K562 (cell line): ENCODE measurements around the gene SESN2. TPM values are rescaled to one million over a fixed set of nuclear protein-coding genes. Genes with fewer than 3 reads are reported as not detected.
A peak's percentile ranks its signal among the peaks of the same experiment; 100 is the strongest.

Source experiments
- BDP1 ChIP-seq: IDR thresholded peaks from 3 replicates; pipeline ENCODE4 v1.6.1; 2011; ENCODE audit not compliant: insufficient read length, insufficient read depth
- BMI1 ChIP-seq: fragments of 150-350 bp; IDR thresholded peaks from 2 replicates; pipeline ENCODE4 v1.6.1; 2014; ENCODE audit warnings: low read length
- CTCF ChIP-seq, 3 experiments: IDR thresholded peaks in 2 of 3; conservative IDR thresholded peaks in 1 of 3; 2 replicates each; pipeline ENCODE4 v1.5.1; 2011 to 2012; ENCODE audit warnings: low read length in 3 of 3, mild to moderate bottlenecking in 3 of 3, control low read depth in 2 of 3, improper control_type of control experiment in 1 of 3, inconsistent platforms in 1 of 3, low read depth in 1 of 3, mixed read lengths in 1 of 3, moderate library complexity in 1 of 3; ENCODE audit not compliant: insufficient read depth in 2 of 3
- HNRNPL ChIP-seq: fragments of 200-400 bp; formaldehyde crosslinking; IDR thresholded peaks from 2 replicates; pipeline ENCODE4 v1.6.1; 2017; ENCODE audit warnings: low read depth, mild to moderate bottlenecking, low read length
- MAFG ChIP-seq: fragments of 450-650 bp; conservative IDR thresholded peaks from 2 replicates; pipeline ENCODE4 v1.6.1; 2016; ENCODE audit warnings: missing genetic modification characterization, missing compliant biosample characterization
- MNT ChIP-seq, 2 experiments: fragments of 450-650 bp; conservative IDR thresholded peaks; 2 replicates each; pipeline ENCODE4 v1.6.1; 2017; ENCODE audit warnings: mild to moderate bottlenecking in 2 of 2, moderate library complexity in 2 of 2
- PHB2 ChIP-seq: fragments of 450-650 bp; IDR thresholded peaks from 2 replicates; pipeline ENCODE4 v1.6.1; 2017; ENCODE audit warnings: low read depth
- RB1 ChIP-seq: fragments of 450-650 bp; IDR thresholded peaks from 2 replicates; pipeline ENCODE4 v1.6.1; 2017; ENCODE audit warnings: low read depth, mild to moderate bottlenecking
- RCOR1 ChIP-seq, 2 experiments: IDR thresholded peaks; 2 replicates each; pipeline ENCODE4 v1.6.1; 2012; ENCODE audit warnings: low read depth in 2 of 2, low read length in 2 of 2, borderline replicate concordance in 1 of 2, improper control_type of control experiment in 1 of 2
- RREB1 ChIP-seq: fragments of 250-450 bp; sonication (Bioruptor Pico); IDR thresholded peaks from 2 replicates; pipeline ENCODE4 v1.4.0; 2020
- SIX5 ChIP-seq, 2 experiments: IDR thresholded peaks; 2 replicates each; pipeline ENCODE4 v1.6.1; 2011; ENCODE audit warnings: low read length in 2 of 2, borderline replicate concordance in 1 of 2, low read depth in 1 of 2, mild to moderate bottlenecking in 1 of 2, moderate library complexity in 1 of 2; ENCODE audit not compliant: insufficient read depth in 1 of 2
- SP1 ChIP-seq: sonication (generic); formaldehyde crosslinking; IDR thresholded peaks from 2 replicates; pipeline ENCODE4 v1.8.1; 2022; ENCODE audit warnings: mild to moderate bottlenecking, missing genetic modification reagents
- TAF9B ChIP-seq: fragments of 450-650 bp; IDR thresholded peaks from 2 replicates; pipeline ENCODE4 v1.6.1; 2018; ENCODE audit warnings: mild to moderate bottlenecking; ENCODE audit not compliant: partially characterized antibody
- THRA ChIP-seq: fragments of 450-650 bp; IDR thresholded peaks from 2 replicates; pipeline ENCODE4 v1.6.1; 2017; ENCODE audit warnings: mild to moderate bottlenecking, moderate library complexity
- ZNF24 ChIP-seq: fragments of 450-650 bp; IDR thresholded peaks from 2 replicates; pipeline ENCODE4 v1.6.1; 2016
- ZNF551 ChIP-seq: fragments of 250-450 bp; sonication (Bioruptor Pico); IDR thresholded peaks from 2 replicates; pipeline ENCODE4 v1.5.0; 2021; ENCODE audit warnings: mild to moderate bottlenecking, moderate library complexity
- ZNF584 ChIP-seq: fragments of 200-800 bp; sonication (Bioruptor generic); IDR thresholded peaks from 2 replicates; pipeline ENCODE4 v1.6.1; 2016; ENCODE audit warnings: low read depth, mild to moderate bottlenecking, missing genetic modification characterization, missing compliant biosample characterization
- ZNF707 ChIP-seq: fragments of 250-450 bp; sonication (Bioruptor Pico); conservative IDR thresholded peaks from 2 replicates; pipeline ENCODE4 v1.8.0; 2022; ENCODE audit warnings: inconsistent platforms, mild to moderate bottlenecking, moderate library complexity
- polyA plus RNA-seq, 8 experiments: library from polyadenylated mRNA; depleted of rRNA in 4 of 8; stranded (reverse) in 5 of 8; unstranded in 3 of 8; fragments of >200 nt; fragmentation: Nextera tagmentation in 2 of 8; fragmentation: Illumina TruSeq in 1 of 8; extraction: Ambion mirVana in 2 of 8; extraction: Trizol in 1 of 8; gene quantifications; 2 replicates each; pipeline versions ENCODE4 v1.2.1 to v1.2.3, GENCODE V29; 2011 to 2014; ENCODE audit warnings: inconsistent platforms in 1 of 8, missing spikeins in 1 of 8
- total RNA-seq, 7 experiments: library from RNA; depleted of rRNA in 6 of 7; stranded (reverse); fragments of >200 nt in 6 of 7; fragmentation: Illumina TruSeq in 2 of 7; extraction: Trizol in 2 of 7; gene quantifications; 2 replicates each; pipeline versions ENCODE4 v1.2.1 to v1.2.3, GENCODE V29; 2011 to 2021; ENCODE audit warnings: low replicate concordance in 1 of 7

Gene SESN2
- total and polyA plus RNA-seq, 9 of the 15 experiments (the other 6 are each of a cell fraction or from before 2014, with no cell fraction given): 3.7 to 71.3 (median 16.8) TPM

GRCh38 chr1:28328228-28328648, 68.9 kb downstream of the SESN2 start (continued):
- no peak for TF ChIP-seq MAFG (tag)
- TF ChIP-seq RB1: no peak
- no peak for TF ChIP-seq THRA
- TF ChIP-seq RCOR1 (IDR thresholded peaks at IDR 0.05; ENCODE audit: borderline replicate concordance in 1 of 2, low read depth in 2 of 2, low read length in 2 of 2): no peak
- no peak for TF ChIP-seq ZNF584
- no peak for TF ChIP-seq BMI1
- no peak for TF ChIP-seq MNT (conservative IDR thresholded peaks at IDR 0.05)
- no peak for TF ChIP-seq SP1 (CRISPR knock-in tag)
- TF ChIP-seq HNRNPL: no peak
- no peak for TF ChIP-seq BDP1
- TF ChIP-seq ZNF24: 0 out of 2 replicates have a peak, but pooled peaks have one; percentile 8
- TF ChIP-seq CTCF (IDR thresholded peaks at IDR 0.05 in 2 of 3, conservative IDR thresholded peaks at IDR 0.05 in 1 of 3; ENCODE audit: insufficient read depth in 2 of 3, low read depth in 1 of 3, low read length in 3 of 3): no peak
- no peak for TF ChIP-seq ZNF551 (CRISPR knock-in tag)
- TF ChIP-seq RREB1 (CRISPR knock-in tag): no peak
- TF ChIP-seq PHB2: no peak
- 0 out of 2 replicates have a peak, but pooled peaks have one; percentile 12 for TF ChIP-seq ZNF707 (CRISPR knock-in tag)
- no peak for TF ChIP-seq SIX5 (IDR thresholded peaks at IDR 0.05; ENCODE audit: borderline replicate concordance in 1 of 2, insufficient read depth in 1 of 2, low read depth in 1 of 2, low read length in 2 of 2)
- TF ChIP-seq TAF9B: no peak
